Measurements from ENCODE around the gene SCYGR4.

SCYGR4 gene, protein sequence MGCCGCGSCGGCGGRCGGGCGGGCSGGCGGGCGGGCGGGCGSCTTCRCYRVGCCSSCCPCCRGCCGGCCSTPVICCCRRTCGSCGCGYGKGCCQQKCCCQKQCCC

DNA sequence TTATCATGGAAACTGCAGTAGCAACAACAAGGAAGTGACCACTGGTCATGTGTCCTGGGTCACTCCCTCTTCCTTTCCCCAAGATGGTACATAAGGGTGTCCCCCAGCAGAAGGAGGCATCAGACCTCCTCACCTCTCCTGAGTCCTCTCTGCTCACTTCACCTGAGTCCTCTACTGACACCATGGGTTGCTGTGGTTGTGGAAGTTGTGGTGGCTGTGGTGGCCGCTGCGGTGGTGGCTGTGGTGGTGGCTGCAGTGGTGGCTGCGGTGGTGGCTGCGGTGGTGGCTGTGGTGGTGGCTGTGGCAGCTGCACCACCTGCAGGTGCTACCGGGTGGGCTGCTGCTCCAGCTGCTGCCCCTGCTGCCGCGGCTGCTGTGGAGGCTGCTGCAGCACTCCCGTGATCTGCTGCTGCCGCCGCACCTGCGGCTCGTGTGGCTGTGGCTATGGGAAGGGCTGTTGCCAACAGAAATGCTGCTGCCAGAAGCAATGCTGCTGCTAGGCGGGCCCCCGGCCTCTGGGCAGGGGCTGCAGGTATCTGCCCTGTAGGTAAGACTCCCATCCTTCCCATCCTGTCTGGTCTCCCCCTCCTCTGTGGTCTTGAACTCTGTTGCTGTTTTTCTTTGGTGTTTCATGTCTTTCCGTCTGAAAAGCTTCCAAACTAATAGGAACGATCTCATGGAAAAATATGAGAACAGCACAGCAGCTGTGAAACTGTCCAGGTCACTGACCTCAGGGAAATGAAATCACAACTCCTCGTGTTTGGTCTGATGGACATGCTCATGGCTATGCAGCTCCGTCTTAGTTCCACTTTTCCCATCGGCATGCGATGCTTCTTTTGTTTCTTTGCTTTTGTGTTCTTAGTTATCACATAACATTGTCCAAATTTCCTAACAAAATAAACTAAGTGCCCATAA lies at the start of gene SCYGR4:
Gene SCYGR4 (plus strand): TSS at position 183 of the 915 bp plus-strand sequence. CDS start 0 bp downstream, at position 183.
- DNase-seq (ENCODE audit: low read depth) = no peak
- no peak within 1 kb of the TSS for H3K4me3 ChIP-seq (ENCODE audit: low read depth, low read length)
- TF ChIP-seq, protein P1, sequence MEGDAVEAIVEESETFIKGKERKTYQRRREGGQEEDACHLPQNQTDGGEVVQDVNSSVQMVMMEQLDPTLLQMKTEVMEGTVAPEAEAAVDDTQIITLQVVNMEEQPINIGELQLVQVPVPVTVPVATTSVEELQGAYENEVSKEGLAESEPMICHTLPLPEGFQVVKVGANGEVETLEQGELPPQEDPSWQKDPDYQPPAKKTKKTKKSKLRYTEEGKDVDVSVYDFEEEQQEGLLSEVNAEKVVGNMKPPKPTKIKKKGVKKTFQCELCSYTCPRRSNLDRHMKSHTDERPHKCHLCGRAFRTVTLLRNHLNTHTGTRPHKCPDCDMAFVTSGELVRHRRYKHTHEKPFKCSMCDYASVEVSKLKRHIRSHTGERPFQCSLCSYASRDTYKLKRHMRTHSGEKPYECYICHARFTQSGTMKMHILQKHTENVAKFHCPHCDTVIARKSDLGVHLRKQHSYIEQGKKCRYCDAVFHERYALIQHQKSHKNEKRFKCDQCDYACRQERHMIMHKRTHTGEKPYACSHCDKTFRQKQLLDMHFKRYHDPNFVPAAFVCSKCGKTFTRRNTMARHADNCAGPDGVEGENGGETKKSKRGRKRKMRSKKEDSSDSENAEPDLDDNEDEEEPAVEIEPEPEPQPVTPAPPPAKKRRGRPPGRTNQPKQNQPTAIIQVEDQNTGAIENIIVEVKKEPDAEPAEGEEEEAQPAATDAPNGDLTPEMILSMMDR (IDR thresholded peaks at IDR 0.05; ENCODE audit: insufficient read depth, low read depth, low read length, missing control alignments) = no peak

DNA sequence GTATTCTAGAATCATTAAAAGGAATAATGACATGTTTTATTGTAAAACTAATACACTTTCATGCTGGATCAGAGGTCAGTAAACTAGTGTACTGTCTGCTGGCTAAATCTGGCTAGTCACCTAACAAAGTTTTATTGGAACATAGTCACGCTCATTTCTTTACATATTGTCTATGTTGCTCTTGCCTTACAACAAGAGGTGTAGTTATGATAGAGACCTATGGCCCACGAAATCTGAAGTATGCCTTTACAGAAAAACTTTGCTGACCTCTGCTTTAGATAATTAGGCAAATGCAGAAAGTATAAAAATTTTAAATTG lies 48.5 kb upstream of the SCYGR4 start:
- H3K4me3 ChIP-seq (ENCODE audit: low read depth, low read length) = no peak overlapping the region
- TF ChIP-seq, protein P1 (IDR thresholded peaks at IDR 0.05; ENCODE audit: insufficient read depth, low read depth, low read length, missing control alignments) = no peak
- no peak for DNase-seq (ENCODE audit: low read depth)

DNA sequence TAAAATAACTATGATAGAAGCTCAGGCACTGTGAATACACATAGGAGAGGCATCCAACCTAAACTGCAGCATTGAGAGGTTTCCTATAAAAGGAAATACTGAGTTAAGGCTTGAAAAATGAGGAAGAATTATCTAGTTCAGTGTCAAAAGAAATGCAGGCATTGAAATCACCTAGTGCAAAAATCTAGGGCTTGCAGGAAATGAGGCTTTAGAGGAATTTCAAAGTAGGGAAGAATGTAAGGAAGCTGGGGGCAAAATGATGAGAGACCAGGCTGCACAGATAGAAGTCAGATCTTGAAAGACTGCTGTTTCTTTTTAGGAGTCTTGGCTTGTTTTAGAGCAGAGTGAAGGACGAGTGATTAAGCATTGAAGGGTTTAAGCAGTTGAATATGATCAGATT lies 46.7 kb upstream of the SCYGR4 start:
- H3K4me3 ChIP-seq (ENCODE audit: low read depth, low read length) = no peak overlapping the region
- no peak for DNase-seq (ENCODE audit: low read depth)
- TF ChIP-seq, protein P1 (IDR thresholded peaks at IDR 0.05; ENCODE audit: insufficient read depth, low read depth, low read length, missing control alignments) = no peak

DNA sequence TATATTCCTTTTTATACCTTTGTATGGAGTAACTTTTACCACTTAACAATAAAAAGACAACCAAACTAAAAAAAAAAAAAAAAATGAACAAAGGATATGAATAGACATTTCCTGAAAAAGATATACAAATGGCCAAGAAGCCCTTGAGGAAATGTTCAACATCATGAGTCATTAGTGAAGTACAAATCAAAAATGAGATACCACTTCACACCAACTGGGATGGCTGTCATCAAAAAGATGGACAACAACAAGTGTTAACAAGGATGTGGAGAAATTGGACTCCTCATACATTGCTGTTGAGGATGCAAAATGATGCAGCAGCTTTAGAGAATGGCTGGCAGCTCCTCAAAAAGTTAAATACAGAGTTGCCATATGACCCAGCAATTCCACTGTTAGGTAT lies 41.2 kb upstream of the SCYGR4 start:
- no peak for DNase-seq (ENCODE audit: low read depth)

DNA sequence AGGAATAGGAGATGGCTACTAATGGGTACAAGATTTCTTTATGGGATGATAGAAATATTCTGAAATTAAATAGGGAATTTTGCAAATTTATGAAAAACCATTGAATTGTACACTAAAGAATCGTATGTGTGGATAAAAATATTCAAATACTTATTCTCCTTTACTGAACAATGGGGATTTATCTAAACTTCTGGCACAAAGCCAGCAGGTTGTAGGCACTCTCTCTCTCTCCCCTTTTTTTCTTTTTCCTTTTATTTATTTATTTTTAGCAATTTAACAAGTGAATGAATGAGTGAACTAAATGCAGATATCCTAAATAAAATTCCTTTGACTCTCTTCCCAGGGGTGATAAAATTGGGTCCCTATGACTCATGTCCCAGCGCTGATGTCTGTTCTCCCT lies 40.5 kb upstream of the SCYGR4 start:
- DNase-seq (ENCODE audit: low read depth) = no peak
- TF ChIP-seq, protein P1 (IDR thresholded peaks at IDR 0.05; ENCODE audit: insufficient read depth, low read depth, low read length, missing control alignments) = no peak
- no peak overlapping the region for H3K4me3 ChIP-seq (ENCODE audit: low read depth, low read length)

More for the DNA sequence above, 41.2 kb upstream of the SCYGR4 start:
- no peak overlapping the region for H3K4me3 ChIP-seq (ENCODE audit: low read depth, low read length)
- TF ChIP-seq, protein P1 (IDR thresholded peaks at IDR 0.05; ENCODE audit: insufficient read depth, low read depth, low read length, missing control alignments) = no peak

DNA sequence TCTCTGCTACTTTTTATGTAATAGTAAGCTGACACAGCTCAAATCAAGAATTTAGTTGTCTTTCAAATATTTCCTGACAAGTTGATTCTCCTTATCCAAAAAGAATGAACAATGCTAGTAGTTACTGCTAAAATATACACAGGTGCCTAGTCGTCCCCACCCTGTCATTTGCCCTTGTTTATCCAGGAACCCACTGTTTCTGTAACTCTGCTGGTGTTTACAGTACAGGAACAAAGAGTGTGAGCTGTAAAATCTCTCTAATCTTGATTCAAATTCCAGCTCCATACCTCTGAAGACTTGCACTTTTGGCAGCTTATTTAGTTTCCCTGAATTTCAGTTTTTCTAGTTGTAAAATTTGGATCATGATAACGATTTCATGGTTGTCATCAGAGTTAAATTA lies 39.7 kb upstream of the SCYGR4 start:
- no peak overlapping the region for H3K4me3 ChIP-seq (ENCODE audit: low read depth, low read length)
- DNase-seq (ENCODE audit: low read depth) = no peak
- TF ChIP-seq, protein P1 (IDR thresholded peaks at IDR 0.05; ENCODE audit: insufficient read depth, low read depth, low read length, missing control alignments) = no peak

All from GM12865 (cell line).